ENCODE measurements around the gene FCN1.

Gene FCN1

DNA sequence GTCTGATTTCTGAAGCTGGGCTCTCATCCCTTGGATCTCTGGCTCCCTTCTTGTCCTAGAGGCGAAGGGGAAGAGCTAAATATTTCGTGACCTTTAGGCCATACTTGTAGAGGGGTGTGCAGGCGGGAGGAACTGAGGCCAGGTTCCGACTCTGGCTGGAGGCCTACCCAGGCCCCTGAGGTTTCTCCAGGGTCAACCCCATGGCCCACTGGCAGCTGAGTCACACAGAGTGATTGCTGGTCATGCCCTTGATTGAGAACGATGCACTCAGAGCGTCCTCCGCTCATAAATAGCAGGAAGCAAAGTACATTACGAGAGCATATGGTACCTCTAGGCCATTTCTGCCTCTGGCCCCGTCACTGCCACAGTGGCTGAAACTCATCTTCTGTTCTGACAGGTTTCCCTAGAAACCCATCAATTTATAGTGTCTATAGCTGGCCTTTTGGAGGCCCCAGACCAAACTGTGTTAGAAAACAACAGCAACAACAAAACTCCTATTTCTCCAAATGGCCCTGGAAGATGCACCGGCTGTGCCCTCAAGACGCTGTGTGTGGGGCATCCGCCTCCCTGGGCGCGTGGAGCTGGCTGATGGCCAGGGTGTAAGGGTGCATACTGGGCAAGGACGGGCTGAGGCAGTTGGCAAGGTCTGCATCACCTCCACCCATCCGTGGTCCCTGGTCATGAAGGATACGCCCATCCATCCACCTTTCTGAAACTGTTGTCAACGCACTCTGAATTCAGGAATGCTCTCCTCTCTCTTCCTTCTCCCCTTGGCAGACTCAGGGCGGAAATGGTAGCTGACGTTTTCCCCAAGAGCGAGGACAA lies 32.9 kb upstream of the FCN1 start:
- no peak for DNase-seq

DNA sequence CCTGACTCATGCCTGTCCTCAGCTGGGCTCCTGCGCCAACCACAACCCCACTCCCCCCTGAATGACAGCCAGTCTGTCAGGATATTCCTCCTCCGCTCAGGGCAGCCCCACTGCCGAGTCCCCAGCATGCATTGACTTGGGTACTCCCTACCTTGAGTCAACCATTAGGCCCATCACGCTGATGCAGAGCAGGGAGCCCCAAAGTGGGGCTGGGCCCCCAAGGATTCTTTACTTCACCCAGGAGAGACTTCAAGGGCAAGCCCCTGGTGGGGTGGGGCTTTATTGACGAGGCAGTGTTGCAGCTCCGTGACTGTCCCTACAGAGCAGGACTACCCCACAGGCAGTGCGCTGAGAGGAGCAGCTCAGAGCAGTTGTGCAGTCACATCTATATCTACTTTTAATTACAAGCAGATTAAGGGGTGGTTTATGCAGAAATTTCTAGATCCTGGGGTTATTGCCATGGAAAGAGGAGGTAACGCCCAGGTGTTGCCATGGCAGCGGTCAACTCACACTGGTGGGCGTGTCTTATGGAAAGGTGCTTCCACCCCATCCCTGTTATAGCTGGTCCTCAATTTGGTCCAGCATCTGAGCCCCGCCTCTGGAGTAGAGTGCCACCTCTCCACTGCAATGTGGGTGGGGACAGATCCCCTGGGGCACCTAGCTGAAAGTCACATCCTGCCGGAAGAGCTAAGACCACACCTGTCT lies 32.1 kb upstream of the FCN1 start:
- no peak for DNase-seq

DNA sequence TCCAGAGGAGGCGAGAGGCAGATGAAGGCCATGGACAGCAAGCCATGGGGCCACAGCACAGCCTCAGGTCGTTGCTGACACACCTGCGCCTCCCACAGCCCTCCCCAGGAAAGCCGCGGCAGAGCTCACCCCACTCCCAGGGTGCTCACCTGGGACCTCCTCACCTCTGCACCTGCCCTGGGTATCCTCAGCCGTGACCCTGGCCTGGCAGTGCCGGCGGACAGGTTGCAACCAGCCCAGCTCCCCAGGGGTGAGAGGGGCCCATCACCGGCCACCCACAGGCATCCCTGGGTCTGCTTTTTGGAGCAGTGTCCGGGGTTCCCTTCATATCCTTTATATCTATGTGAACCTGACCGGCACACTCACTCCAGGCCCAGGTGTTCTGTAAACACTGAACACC lies 30.4 kb upstream of the FCN1 start:
- DNase-seq = no peak

DNA sequence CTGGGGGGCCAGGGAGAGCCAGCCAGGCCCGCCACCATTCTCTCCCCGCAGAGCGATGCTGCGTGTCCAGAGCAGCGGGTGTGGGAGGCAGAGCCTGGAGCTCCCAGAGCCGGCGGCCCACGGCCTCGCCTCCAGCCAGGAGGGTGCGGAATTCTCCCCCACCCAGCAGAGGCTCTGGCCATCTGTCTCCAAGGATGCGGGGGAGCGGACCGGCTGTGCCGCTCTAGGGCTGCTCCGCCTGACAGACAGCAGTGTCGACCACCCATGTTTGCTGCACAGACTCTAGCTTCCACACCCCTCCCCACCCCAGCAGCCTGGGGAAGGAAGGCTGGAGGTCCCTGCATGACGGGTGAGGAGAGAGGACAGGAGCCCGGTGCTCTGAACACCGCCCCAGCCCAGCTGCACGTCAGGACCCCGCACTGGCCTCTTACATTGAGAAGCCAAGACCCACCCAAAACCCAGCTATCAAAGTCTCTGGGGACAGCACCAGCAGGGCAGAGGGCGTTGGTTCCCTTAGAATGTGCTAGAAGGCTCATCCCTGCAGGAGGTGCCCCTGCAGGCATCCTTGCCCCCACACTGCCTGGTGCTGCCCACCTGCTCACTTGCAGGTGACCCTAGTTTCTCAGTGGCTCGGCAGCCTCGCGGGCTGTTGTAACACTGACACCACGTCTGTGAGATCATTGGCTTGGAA lies 29.7 kb upstream of the FCN1 start:
- no peak for DNase-seq

DNA sequence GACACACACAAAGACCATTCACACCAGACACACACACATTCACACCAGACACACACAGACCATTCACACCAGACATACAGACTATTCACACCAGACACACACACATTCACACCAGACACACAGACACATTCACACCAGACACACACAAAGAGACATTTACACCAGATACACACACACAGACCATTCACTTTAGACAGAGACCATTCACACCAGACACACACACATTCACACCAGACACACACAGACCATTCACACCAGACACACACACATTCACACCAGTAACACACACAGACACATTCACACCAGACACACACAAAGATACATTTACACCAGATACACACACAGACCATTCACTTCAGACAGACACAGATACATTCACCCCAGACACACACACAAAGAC lies 29.0 kb upstream of the FCN1 start:
- no peak for DNase-seq

DNA sequence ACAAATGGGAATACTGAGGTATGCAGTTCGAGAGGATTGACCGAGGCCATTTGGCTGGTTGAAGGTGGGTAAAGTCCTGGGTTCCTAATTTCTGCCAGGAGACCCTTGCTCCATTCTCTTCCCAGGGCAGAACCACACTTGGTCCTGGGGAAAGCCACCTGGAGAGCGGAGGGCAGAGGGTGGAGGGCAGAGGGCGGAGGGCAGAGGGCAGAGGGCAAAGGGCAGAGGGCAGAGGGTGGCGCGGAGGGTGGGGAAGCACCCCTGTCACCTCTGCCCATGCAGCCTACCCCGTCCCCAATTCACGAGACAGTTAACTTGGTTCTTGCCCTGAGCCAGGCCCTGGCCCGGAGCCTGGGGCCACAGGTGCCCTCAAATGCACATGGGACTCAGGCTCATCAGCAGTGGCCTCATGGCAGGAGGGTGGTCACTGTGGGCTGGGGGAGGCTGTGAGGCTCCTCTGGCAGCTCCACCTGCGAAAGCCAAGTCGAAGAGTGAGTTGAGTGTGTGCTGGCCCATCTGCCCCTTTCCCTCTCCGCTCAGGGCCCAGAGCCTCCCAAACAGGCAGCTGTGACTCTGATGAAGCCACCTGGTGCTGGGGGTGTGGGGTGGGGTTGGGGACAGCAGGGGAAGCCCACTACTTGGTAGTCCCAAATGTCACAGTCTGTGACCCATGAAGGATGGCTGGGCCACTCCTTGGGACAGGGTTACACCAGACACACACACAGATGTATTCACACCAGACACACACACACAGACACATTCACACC lies 28.0 kb upstream of the FCN1 start:
- no peak for DNase-seq

DNA sequence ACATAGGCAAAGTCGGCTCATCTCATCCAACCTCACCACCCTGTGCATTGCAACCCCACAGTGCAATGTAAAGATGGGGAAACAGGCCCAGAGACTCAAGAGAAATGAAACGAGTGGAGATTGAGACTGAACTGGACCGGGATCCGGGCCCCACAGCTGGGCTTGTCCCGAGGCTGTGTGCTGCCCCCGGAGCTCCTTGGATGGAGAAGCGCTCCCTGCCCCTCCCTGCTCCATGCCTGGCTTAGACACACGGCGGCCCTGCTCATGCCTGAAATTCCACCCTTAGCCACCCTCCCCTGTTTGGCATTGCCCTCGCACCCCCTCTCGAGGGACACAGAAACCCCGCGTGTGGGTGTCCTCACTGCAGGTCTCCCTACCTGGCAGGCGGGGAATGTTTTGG lies 27.2 kb upstream of the FCN1 start:
- DNase-seq = no peak

DNA sequence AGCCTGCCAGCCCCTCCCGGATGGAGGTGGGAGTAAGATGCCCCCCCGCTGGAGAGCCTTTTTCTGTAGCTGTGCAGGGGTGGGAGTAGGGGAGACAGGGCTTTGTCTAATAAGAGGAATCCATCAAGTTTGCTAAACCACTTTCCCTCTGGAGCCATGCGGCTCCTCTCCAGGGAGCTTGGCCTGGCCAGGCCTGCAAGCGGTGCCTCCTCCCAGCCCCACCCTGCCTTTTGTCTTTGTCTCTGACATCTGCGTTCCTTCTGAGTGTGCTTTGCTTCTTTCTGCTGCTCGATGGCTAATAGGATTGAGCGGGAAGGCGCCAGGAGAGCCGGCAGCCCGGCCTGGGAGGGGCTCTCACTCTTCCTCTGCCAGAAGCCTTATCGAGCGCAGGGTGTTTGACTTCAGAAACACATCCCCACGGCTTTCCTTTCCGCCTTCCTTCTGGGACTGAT lies 26.7 kb upstream of the FCN1 start:
- no peak for DNase-seq

DNA sequence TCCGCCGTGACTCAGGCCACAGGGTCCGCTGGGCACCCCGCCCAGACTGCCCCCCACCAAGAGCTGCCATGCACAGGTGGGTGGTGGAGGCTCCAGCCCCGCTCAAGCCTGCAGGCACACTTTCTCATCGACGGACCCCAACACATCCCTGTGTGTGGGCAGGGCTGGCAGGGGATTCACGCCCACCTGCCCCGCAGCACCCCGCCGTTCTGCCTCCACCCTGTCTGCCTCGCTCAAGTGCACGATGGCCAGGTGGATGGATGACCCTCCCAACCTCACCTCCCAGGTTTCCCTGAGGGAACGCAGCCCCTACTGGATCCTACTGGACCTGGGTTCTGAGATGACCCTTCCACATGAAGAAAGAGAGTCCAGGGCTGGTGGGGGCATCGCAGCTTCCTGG lies 26.1 kb upstream of the FCN1 start:
- no peak for DNase-seq

DNA sequence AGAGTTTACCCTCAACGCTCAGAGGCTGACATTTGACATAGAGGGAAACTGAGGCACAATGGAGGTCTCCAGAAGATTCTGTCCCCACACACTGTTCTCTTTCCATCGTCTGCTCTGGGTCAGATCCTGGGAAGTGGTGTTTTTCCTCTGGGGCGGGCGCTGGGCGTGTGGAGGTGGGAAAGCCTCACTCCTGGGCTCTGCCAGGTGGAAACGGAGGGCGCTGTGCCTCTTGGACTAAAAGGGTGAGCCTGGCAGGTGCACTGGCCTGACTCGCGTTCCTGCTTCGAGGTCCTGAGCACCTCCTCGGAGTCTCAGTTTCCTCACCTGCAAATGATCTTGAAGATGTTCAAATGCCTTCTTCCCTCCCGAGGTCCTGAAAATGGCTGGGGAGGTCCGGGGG lies 25.7 kb upstream of the FCN1 start:
- DNase-seq = no peak

DNA sequence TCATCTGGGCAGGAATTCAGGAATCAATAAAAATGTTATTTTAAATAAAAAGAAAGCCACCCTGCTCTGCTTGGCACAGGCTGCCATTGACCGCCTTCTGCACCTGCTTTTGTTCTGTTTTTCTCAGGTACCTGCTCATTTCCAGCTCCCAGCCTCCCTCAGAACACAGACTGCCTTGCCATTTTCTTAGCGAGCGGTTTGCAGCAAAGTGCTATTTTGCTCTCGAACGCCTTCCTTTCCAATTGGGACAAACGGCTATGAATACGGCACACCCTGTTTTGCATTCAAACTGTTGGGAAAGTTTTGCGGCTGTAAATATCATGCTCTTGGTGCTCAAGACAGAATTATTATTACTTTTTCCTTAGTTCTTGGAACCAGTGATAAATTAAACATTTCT lies 25.1 kb upstream of the FCN1 start:
- DNase-seq = no peak

DNA sequence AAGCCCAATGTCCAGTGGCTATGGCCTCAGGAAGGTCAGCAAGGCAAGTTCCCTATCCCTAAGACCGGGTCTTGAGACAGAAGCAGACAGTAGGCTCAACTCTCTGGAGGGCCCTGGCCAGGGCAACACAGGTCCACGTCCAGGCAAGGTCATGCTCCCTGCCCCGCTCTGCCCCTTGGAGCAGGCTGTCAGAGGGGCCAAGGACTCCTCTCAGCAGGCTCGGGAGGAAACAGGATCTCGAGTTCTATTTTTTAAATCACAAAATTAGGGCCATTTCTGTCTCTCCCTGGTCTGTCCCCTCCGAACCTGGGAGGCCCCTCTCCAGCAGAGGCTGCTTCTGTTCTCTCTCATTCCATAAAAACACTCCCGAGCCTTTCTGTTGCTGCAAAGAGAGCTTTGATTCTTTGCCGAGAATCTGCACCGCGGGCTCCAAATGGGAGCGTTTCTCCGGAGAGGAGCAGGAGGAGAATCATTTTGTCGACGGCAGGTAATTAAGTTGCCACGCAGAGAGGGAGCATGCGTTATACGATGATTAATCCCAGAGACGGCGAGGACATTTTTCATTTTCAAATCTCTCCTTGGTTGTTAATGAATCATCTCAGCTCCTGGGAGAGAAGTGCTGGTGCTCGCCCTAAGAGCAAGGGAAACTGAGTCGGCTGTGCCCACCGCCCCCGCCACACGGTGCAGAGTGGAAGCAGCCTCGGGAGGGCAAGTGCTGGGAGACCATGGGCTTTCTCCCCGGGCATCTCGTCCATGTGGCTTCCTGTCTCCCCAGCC lies 24.5 kb upstream of the FCN1 start:
- no peak for DNase-seq

DNA sequence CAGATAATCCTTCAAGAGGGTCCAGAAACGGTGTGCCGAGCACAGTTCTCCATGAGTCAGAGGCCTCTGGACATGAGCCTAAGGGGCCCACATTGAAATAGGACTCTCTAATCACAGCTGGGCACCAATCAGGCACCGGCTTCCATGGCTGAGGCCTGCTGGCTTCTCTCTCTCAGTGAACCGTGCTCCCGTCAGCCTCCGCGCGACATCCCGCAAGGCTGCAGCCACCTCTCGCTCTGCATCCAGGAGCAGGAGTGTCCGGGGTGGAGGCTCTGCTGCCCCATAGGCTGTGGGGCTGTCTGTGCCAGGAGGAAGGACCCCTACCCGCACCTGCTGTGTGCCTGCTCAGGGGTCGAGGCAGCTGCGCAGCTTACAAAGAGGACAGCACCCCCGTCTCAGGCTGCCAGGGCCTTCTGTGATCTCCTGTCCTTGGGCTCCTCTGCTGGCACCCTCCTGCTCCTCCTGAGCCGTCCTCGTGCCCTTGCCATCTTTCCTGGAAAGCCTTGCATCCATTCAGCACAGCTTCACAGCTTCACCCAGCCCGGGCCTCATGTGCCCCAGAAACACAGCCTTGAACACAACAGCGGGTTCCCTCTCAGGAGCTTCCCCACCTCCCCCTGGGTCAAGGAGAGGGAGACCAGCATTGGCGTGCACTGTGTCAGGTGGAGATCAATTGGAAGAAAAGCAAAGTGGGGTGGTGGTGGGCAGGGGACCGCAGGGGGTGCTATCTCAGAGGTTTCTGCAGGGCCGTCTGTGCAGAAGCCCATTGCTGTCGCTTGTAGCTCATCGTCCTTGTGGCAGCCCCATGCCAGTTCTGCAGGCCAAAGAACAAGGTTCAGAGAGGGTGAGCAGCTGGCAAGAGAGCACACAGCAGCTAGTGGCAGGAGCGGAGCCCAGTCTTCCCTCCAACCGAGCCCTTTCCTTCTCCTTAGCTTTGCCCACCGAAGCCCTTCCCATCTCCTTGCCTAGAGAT lies 22.8 kb upstream of the FCN1 start:
- no peak for DNase-seq

DNA sequence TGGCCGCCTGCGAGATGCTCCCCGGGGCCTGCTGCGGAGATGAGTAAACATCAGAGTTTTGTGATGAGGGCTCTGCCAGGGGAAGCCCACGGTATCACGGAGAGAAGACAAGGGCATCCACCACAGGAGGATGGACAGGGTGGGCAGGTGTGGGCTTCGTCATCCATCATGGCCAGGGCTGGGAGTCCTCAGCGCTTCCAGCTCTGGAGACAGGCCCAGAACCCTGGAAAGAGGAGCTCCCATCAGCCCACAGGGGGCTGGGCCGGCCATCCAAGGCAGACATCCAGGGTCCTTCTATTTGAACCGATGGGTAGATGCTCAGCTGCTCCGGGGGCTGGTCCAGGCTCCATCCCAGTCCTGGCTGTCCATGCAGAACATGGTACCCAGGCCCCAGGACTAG lies 22.1 kb upstream of the FCN1 start:
- no peak for DNase-seq

DNA sequence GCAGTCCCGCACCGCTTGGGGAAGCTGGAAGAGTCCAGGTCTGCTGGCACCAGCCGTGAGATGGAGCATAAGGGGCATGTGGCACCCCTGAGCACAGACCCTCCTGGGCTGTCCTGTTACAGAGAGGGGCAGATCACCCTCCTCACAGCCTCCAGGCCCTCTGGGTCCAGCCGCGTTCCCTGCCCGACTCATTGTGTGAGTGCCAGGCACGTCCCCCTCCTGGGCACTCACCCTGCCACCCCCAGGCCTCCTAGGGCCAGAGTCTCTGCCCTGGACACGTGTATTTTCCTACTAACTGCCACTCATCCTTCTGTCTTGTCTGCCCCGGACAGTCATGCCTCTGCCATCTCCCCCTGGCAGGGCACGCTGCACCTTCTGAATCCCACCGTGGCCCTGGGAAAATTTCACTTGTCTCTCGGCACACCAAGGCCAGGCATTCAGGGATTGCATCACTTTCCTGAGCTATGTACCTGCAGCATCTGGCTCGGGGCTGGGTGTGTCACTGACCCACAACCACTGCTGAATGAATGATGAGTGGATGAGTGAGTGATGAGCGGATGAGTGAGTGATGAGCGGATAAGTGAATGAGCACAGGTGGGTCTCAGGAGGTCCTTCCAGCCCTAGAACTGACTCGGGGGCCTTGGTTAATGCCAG lies 21.5 kb upstream of the FCN1 start:
- DNase-seq = no peak

DNA sequence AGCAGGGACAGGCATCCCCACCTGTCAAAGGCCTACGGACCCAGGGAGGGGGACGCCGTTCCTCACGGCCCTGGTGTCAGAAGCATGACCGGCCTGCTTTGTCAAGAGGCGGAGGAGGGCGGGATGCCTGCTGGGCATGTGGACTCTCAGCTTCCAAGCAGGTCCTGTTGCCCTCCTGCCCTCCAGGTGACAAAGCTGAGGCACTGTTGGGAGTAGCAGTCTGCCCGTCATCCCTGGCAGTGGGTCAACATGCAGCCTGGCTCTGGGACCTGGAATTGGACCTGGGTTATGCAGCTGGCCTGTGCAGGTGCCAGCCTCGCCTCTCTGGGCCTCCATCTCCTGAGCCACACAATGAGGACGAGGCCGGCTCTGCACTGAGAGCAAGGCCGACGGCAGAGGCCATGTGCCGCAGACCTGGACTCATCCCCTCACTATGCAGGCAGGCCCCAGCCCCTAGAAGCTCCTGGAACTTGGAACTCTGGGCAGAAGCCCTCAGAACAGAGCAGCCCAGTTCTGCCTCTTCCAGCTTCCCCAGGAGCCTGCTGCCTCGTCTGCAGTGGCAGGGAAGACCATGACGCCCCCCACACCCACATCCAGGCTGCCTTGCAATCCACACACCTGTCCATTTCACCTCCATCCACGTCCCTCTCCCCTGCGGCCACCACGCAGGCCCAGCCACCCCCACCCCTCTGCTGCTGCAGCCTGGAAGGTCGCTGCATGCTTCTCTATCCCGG lies 20.8 kb upstream of the FCN1 start:
- no peak for DNase-seq

DNA sequence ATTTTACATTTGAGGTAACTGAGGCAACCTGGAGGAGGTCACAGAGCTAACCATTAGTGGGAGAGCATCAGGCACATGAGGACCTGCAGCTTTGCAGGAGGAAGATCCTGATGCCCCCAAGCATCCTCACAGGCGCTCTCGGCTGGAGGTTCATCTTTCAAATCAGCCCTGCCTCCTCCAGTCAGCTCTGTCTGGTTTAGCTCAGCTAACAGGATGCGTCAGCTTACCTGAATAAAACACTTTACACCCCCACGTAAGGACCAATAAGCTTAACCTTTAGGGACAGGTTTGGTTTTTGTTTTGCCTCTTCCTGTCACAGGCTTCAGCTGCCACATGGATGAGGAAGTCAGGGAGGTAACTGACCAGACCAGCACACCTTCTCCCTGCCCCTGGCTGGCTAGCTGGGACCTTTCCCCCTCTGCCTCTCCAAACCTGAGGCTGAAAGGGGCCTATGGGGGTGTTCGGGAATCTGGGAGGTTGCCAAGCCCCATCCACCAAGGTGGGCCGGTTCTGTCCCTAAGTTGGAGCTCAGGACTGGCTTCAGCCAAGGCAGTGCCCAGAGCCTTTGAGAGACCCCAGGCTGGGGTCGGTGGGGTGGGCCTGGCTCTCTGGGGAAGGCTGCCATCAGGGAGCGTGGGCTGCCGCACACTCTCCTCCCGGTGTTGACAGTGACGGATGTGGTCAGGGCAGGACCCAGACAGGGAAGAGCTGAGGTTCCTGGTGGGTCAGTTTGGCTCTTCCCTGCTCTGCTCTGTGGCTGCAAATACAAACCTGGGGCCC lies 20.0 kb upstream of the FCN1 start:
- DNase-seq = no peak

DNA sequence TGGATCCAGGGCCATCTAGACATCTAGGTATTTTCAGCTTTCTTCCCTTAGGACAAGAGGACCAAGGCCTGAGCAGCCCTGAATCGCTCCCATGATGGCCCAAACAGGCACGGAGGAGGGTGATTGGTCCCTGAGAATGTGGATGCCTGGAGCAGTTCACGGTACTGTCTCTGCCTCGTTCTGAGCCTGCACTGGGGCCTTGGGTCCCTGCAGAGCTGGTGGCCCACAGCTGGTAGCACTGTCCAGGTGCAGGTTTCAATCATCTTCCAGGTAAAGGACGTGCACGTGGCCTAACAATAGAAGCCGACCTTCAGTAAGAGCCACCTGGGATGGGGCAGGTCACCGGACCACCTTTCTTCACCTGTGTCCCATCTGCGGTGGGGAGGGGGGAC lies 19.4 kb upstream of the FCN1 start:
- no peak for DNase-seq

Measured in GDM1 (cell line).